Stimulated activated CD8-positive, alpha-beta memory T cell treated with anti-CD3 and anti-CD28 coated beads, Interleukin-15, amount 100 ng/mL, for 24 hours (primary cell): ENCODE data around the gene RTN4.

Experiments
- DNase-seq: peaks from one replicate; pipeline ENCODE4 v3.0.0-alpha.2; 2020; ENCODE audit warnings: low read depth

RTN4 gene

GRCh38 chr2:55033076-55033742, 17.0 kb downstream of the RTN4 start:
- no peak for DNase-seq

GRCh38 chr2:55031505-55031904, 18.7 kb downstream of the RTN4 start:
- no peak for DNase-seq

GRCh38 chr2:55030766-55031165, 19.5 kb downstream of the RTN4 start:
- DNase-seq: no peak

GRCh38 chr2:55029098-55029497, 21.2 kb downstream of the RTN4 start:
- DNase-seq: no peak

GRCh38 chr2:55027226-55027625, 23.0 kb downstream of the RTN4 start:
- no peak for DNase-seq

GRCh38 chr2:55026202-55026601, 24.0 kb downstream of the RTN4 start:
- no peak for DNase-seq

GRCh38 chr2:55025627-55026026, 24.6 kb downstream of the RTN4 start:
- DNase-seq: no peak

GRCh38 chr2:55025082-55025481, 25.2 kb downstream of the RTN4 start:
- no peak for DNase-seq

- no peak for DNase-seq
Observed at GRCh38 chr2:55022476-55022875, 27.8 kb downstream of the RTN4 start.

GRCh38 chr2:55019526-55020258, 30.6 kb downstream of the RTN4 start:
- no peak for DNase-seq

GRCh38 chr2:55018619-55019018, 31.6 kb downstream of the RTN4 start:
- no peak for DNase-seq

GRCh38 chr2:55017880-55018279, 32.4 kb downstream of the RTN4 start:
- no peak for DNase-seq

GRCh38 chr2:55017428-55017827, 32.8 kb downstream of the RTN4 start:
- DNase-seq: no peak

- no peak for DNase-seq
Observed at GRCh38 chr2:55014962-55015939, 35.0 kb downstream of the RTN4 start.

GRCh38 chr2:55013936-55014335, 36.3 kb downstream of the RTN4 start:
- DNase-seq: no peak

- no peak for DNase-seq
Observed at GRCh38 chr2:55012672-55013484, 37.4 kb downstream of the RTN4 start.

GRCh38 chr2:55011831-55012671, 38.2 kb downstream of the RTN4 start:
- no peak for DNase-seq

GRCh38 chr2:55010915-55011314, 39.3 kb downstream of the RTN4 start:
- DNase-seq: no peak

GRCh38 chr2:55010149-55010591, 40.1 kb downstream of the RTN4 start:
- DNase-seq: no peak

GRCh38 chr2:55009277-55010060, 40.8 kb downstream of the RTN4 start:
- no peak for DNase-seq
